Karpas-422 (cell line): ENCODE data around the gene CACNA1C. TPM values are rescaled to one million over a fixed set of nuclear protein-coding genes. Genes with fewer than 3 reads are reported as not detected.

Source experiments
- DNase-seq: peaks from one replicate; pipeline ENCODE4 v3.0.0-alpha.2; 2015
- H2AFZ ChIP-seq: fragments of 200-600 bp; sonication (generic); 2 replicates; pipeline ENCODE4 v1.6.1; 2014; ENCODE audit warnings: antibody characterized with exemption, low read length, mixed read lengths
- H3K27ac ChIP-seq: fragments of 200-600 bp; sonication (generic); 2 replicates; pipeline ENCODE4 v1.5.1; 2014; ENCODE audit warnings: mild to moderate bottlenecking, low read length, moderate library complexity
- H3K27me3 ChIP-seq: fragments of 200-600 bp; sonication (generic); 2 replicates; pipeline ENCODE4 v1.6.1; 2014; ENCODE audit warnings: low read length, mixed read lengths
- H3K36me3 ChIP-seq: fragments of 200-600 bp; sonication (generic); 2 replicates; pipeline ENCODE4 v1.6.1; 2014; ENCODE audit warnings: low read length, mixed read lengths; ENCODE audit not compliant: insufficient read depth
- H3K4me1 ChIP-seq: fragments of 200-600 bp; sonication (generic); 2 replicates; pipeline ENCODE4 v1.6.1; 2014; ENCODE audit warnings: mild to moderate bottlenecking, low read length, mixed read lengths
- H3K4me2 ChIP-seq: fragments of 200-600 bp; sonication (generic); 2 replicates; pipeline ENCODE4 v1.6.1; 2014; ENCODE audit warnings: low read length, low read depth, mild to moderate bottlenecking; ENCODE audit not compliant: poor library complexity, severe bottlenecking
- H3K4me3 ChIP-seq: fragments of 200-600 bp; sonication (generic); 2 replicates; pipeline ENCODE4 v1.5.1; 2014; ENCODE audit warnings: mild to moderate bottlenecking, antibody characterized with exemption, low read length, mixed read lengths
- H3K79me2 ChIP-seq: fragments of 200-600 bp; sonication (generic); 2 replicates; pipeline ENCODE4 v1.6.1; 2014; ENCODE audit warnings: mild to moderate bottlenecking, low read length, mixed read lengths
- H3K9ac ChIP-seq: fragments of 200-600 bp; sonication (generic); 2 replicates; pipeline ENCODE4 v1.6.0; 2014; ENCODE audit warnings: low read length
- H3K9me2 ChIP-seq: fragments of 200-600 bp; sonication (generic), shearing (Covaris generic); replicated peaks from 2 replicates; pipeline ENCODE4 v1.6.0; 2014; ENCODE audit warnings: mild to moderate bottlenecking, low read length, moderate library complexity; ENCODE audit not compliant: insufficient read depth
- H3K9me3 ChIP-seq: fragments of 300-700, 200-600 bp; sonication (generic); 2 replicates; pipeline ENCODE4 v1.6.1; 2014; ENCODE audit warnings: low read length, mixed read lengths
- H4K20me1 ChIP-seq: fragments of 200-600 bp; sonication (generic); 2 replicates; pipeline ENCODE4 v1.6.1; 2014; ENCODE audit warnings: mild to moderate bottlenecking, antibody characterized with exemption, low read length, low read depth; ENCODE audit not compliant: insufficient read depth
- total RNA-seq: library from RNA; depleted of rRNA; stranded (reverse); fragments of >200 nt; shearing (Covaris generic); gene quantifications from 2 replicates; pipeline ENCODE4 v1.2.3, GENCODE V29; 2014; ENCODE audit warnings: low replicate concordance

CACNA1C gene
- total RNA-seq, 1 experiment from 2014 or later = 0.11 TPM

DNA sequence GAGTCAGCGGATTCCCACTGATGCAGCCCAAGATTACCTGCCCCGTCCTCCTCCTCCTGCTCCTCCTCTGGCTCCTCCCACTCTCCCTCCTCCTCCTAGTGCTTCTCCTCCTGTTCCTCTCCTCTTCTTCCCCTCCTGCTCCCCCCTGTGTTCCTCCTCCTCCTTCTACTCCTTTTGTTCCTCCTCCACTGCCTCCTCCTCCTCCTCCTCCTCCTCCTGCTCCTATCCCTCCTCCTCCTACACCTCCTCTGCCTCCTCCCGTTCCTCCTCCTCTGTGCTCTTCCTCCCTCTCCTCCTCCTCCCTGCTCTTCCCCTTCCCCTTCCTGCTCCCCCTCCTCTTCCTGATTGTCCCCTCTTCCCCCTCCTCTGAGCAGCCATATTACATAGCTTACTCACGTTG lies 141.3 kb downstream of the CACNA1C start:
- H3K9ac ChIP-seq = no peak overlapping the region
- H3K4me3 ChIP-seq = no peak overlapping the region
- H3K9me2 ChIP-seq = no peaks in the 10 kb centered on the region
- no peaks in the 10 kb centered on the region for H4K20me1 ChIP-seq
- H3K4me1 ChIP-seq = no peaks in the 10 kb centered on the region
- no peaks in the 10 kb centered on the region for H3K36me3 ChIP-seq
- no peaks in the 10 kb centered on the region for H3K27me3 ChIP-seq
- no peak overlapping the region for H3K4me2 ChIP-seq
- no peaks in the 10 kb centered on the region for H3K79me2 ChIP-seq
- no peak overlapping the region for H3K27ac ChIP-seq
- no peak overlapping the region for H2AFZ ChIP-seq
- no peak for DNase-seq
- H3K9me3 ChIP-seq = no peaks in the 10 kb centered on the region

DNA sequence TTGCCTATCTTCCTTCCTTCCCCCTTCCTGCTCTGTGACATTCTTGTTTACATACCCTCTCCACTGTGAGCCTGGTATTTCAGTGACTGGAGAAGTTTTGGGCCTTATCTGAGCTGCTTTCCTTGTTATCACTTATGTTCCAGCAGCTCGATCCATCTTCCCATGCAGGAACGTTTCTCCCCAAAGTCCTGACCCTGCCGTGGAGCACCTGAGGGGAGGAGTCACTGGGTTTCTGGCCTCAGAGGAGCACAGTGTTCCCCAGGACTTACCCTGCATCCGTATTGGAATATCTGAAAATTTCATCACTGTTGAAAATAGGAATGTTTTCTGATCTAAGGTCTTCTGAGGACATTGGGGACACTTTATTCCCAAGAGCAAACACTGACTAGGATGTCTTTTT lies 141.8 kb downstream of the CACNA1C start:
- no peaks in the 10 kb centered on the region for H3K9me2 ChIP-seq
- no peak overlapping the region for H3K27ac ChIP-seq
- no peaks in the 10 kb centered on the region for H3K4me1 ChIP-seq
- H3K36me3 ChIP-seq = no peaks in the 10 kb centered on the region
- no peak overlapping the region for H2AFZ ChIP-seq
- H3K9me3 ChIP-seq = no peaks in the 10 kb centered on the region
- no peak for DNase-seq
- no peak overlapping the region for H3K4me2 ChIP-seq
- no peaks in the 10 kb centered on the region for H3K27me3 ChIP-seq
- no peaks in the 10 kb centered on the region for H4K20me1 ChIP-seq
- H3K79me2 ChIP-seq = no peaks in the 10 kb centered on the region
- no peak overlapping the region for H3K9ac ChIP-seq
- no peak overlapping the region for H3K4me3 ChIP-seq

DNA sequence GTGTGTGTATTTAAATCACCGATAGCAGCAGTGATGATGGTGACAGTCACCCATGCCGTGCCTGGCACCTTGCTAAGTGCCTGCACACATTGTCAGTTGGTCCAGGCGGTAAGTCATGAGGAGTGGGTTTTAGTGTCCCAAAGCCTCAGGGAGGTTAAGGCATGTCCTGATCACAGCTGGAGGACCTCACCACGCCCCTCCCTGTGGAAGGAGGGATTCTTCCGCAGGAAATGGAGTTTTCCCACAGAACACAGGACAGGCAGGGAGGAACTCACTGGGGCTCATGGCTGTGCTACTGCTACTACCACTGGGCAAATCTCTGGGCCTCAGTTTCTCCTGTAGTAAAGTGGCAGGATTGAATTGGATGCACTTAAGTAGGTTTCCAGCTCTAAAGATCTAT lies 142.3 kb downstream of the CACNA1C start:
- no peaks in the 10 kb centered on the region for H4K20me1 ChIP-seq

GRCh38 chr12:2198005-2198501 lies 145.3 kb downstream of the CACNA1C start:
- Histone ChIP-seq H3K27ac (no peak overlapping the region), H3K9me3 (no peaks in the 10 kb centered on the region), H3K4me3 (no peak overlapping the region), H3K9ac (no peak overlapping the region), H3K36me3 (no peaks in the 10 kb centered on the region), H3K4me1 (no peaks in the 10 kb centered on the region), H4K20me1 (no peaks in the 10 kb centered on the region), H3K4me2 (no peak overlapping the region), H3K9me2 (no peaks in the 10 kb centered on the region), H3K79me2 (no peaks in the 10 kb centered on the region), H3K27me3 (no peaks in the 10 kb centered on the region), H2AFZ (no peak overlapping the region)
- DNase-seq = no peak

More for the DNA sequence above, 142.3 kb downstream of the CACNA1C start:
- H3K9me2 ChIP-seq = no peaks in the 10 kb centered on the region
- no peaks in the 10 kb centered on the region for H3K4me1 ChIP-seq
- no peaks in the 10 kb centered on the region for H3K79me2 ChIP-seq
- no peaks in the 10 kb centered on the region for H3K36me3 ChIP-seq
- H3K9ac ChIP-seq = no peak overlapping the region
- no peak overlapping the region for H3K4me3 ChIP-seq
- H2AFZ ChIP-seq = no peak overlapping the region
- H3K27me3 ChIP-seq = no peaks in the 10 kb centered on the region
- H3K9me3 ChIP-seq = no peaks in the 10 kb centered on the region
- no peak for DNase-seq
- H3K4me2 ChIP-seq = no peak overlapping the region
- H3K27ac ChIP-seq = no peak overlapping the region

DNA sequence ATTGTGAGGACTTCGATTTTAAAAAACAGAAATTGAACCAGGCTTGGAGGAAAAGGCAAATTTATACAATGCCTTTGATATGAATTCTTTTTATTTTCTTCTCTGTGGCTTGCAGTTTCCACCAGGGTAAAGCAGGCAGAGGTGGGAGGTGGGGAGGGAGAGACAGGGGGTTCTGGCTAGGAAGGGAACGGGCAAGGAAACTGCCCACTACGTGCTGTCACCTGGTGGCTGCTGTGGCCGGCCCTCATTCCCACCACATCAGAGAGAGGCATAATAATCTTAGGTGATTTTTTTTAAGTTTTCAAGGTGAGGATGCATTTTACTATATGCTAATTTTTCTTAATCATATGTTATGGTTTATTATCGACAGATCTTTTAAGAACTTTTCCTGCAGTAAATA lies 145.8 kb downstream of the CACNA1C start:
- Histone ChIP-seq H3K9me2 (no peaks in the 10 kb centered on the region), H3K4me2 (no peak overlapping the region), H2AFZ (no peak overlapping the region), H4K20me1 (no peaks in the 10 kb centered on the region), H3K36me3 (no peaks in the 10 kb centered on the region), H3K27ac (no peak overlapping the region), H3K9ac (no peak overlapping the region), H3K9me3 (no peaks in the 10 kb centered on the region), H3K4me3 (no peak overlapping the region), H3K4me1 (no peaks in the 10 kb centered on the region), H3K79me2 (no peaks in the 10 kb centered on the region), H3K27me3 (no peaks in the 10 kb centered on the region)
- DNase-seq = no peak

GRCh38 chr12:2205996-2206395 lies 153.2 kb downstream of the CACNA1C start:
- Histone ChIP-seq H3K27me3 (no peaks in the 10 kb centered on the region), H3K4me2 (no peak overlapping the region), H4K20me1 (no peaks in the 10 kb centered on the region), H3K9me2 (no peaks in the 10 kb centered on the region), H3K27ac (no peak overlapping the region), H3K4me3 (no peak overlapping the region), H3K79me2 (no peaks in the 10 kb centered on the region), H3K36me3 (no peaks in the 10 kb centered on the region), H3K9me3 (no peaks in the 10 kb centered on the region), H2AFZ (no peak overlapping the region), H3K4me1 (no peaks in the 10 kb centered on the region), H3K9ac (no peak overlapping the region)
- DNase-seq = no peak

DNA sequence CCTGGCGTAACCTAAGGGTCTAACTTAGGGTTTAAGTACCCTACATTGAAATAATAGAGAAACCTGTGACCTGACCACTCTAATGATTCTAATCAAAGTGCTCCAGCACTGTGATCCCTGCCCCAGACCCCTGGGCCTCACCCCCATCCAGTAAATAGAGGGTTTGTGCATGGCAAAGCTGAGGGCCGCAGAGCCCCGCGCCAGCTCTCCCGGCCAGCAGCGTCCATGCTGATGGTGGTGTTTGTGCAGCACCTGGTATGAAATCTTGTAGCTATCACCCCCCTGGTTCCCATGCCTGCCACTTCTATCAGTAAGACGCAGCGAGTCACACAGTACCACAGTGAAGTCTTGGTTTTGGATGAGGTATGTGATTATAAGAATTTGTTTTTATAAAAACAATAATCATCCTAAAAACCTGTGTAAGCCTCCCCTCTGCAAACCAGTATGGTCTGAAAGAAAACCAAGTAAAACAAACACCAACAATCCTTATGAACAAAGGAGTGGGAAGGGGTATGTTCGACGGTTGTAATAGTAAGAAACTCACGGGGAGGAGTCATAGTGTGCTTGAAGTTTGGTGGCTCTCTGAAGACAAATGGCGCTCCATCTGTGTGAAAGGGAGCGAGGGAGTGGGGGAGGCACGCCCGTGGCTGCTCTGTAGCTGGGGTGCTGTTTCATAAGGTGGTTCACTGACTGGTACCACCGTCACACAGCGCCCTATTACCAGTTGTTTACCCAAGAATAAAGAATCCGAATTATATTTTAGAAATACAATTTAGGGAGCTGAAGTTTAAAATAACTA lies 156.2 kb downstream of the CACNA1C start:
- Histone ChIP-seq H3K4me3 (no peak overlapping the region), H3K9me3 (no peaks in the 10 kb centered on the region), H3K9ac (no peak overlapping the region), H3K79me2 (no peaks in the 10 kb centered on the region), H4K20me1 (no peaks in the 10 kb centered on the region), H3K27ac (no peak overlapping the region), H3K9me2 (no peaks in the 10 kb centered on the region), H3K4me1 (no peaks in the 10 kb centered on the region), H3K27me3 (no peaks in the 10 kb centered on the region), H3K4me2 (no peak overlapping the region), H3K36me3 (no peaks in the 10 kb centered on the region), H2AFZ (no peak overlapping the region)
- no peak for DNase-seq

- Histone ChIP-seq H2AFZ (no peak overlapping the region), H3K4me1 (no peaks in the 10 kb centered on the region), H3K27ac (no peak overlapping the region), H3K9me3 (no peaks in the 10 kb centered on the region), H4K20me1 (no peaks in the 10 kb centered on the region), H3K9ac (no peak overlapping the region), H3K79me2 (no peaks in the 10 kb centered on the region), H3K4me2 (no peak overlapping the region), H3K36me3 (no peaks in the 10 kb centered on the region), H3K27me3 (no peaks in the 10 kb centered on the region), H3K4me3 (no peak overlapping the region), H3K9me2 (no peaks in the 10 kb centered on the region)
- no peak for DNase-seq
These were observed 158.3 kb downstream of the CACNA1C start for GRCh38 chr12:2211119-2211518.
